Fibroblast of skin of right quadriceps (primary cell): ENCODE data around the gene POM121L2.

Experiments used
- DNase-seq: peaks from one replicate; pipeline ENCODE4 v3.0.0-alpha.2; 2013

The POM121L2 gene

DNA sequence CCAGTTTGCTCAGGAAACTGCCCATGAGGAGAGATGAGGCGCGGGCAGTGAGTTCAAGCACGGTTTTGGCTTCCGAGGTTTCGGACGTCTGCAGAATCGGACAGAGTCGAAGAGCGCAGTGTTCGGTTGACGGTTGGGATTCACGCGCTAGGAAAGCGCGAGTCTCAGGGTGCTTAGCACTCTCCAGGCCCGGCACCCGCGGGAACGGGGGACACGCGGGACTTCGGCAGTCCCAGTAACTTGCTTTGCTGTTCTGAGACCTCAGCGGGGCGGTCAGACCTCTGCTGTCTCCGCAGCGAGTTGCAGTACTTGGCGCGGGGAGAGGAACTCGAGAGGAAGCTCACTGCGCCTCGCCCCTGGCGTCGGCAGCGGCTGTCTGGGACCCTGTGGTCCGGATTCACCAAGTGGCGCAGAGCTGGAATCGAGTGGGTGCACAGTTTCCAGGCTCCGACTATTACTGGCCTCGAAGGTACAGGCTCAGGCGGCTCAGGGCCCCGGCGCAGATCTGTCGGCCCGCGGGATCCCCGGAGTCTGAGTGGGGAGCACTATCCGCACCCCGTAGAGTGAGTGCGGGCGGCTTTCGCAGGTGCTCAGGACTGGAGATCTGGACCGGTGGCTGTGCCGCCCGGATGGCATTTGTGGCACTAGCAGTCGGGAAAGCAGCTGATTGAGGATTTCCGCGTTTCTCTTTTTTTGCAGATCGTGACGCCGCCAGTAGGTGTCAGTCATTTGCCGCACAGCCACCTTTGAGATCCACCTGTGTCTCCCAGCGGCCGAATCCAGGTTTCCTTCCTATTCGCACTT, at the start of gene POM121L2:
Gene POM121L2, minus strand, starts transcription at position 128 of the 804 bp plus-strand sequence. Its CDS starts 103 bp downstream, at position 25.
- peak; percentile 36 for DNase-seq

DNA sequence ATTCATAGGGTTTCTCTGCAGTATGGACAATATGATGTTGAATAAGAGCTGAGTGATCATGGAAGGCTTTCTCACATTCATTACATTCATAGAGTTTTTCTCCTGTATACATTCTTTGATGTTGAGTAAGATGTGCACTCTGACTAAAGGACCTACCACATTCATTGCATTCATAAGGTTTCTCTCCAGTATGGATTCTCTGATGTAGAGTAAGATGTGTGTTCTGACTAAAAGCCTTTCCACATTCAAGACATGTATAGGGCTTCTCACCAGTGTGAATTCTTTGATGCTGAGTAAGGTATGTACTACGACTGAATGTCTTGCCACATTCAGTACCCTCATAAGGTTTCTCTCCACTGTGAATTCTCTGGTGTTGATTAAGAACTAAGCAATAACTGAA, 47.2 kb upstream of the POM121L2 start:
- DNase-seq: no peak

DNA sequence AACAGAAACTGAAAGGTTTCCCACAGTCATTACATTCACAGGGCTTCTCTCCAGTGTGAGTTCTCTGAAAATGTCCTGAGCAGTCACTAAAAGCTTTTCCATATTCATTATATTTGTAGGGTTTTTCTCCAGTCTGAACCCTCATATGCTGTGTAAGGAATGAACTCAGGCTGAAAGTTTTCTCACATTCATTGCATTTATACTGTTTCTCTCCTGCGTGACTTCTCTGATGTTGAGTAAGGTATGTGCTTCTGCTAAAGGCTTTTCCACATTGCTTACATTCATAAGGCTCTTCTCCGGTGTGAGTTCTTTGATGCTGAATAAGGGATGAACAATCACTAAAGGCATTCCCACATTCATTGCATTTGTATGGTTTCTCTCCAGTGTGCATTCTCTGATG, 46.7 kb upstream of the POM121L2 start:
- no peak for DNase-seq

DNA sequence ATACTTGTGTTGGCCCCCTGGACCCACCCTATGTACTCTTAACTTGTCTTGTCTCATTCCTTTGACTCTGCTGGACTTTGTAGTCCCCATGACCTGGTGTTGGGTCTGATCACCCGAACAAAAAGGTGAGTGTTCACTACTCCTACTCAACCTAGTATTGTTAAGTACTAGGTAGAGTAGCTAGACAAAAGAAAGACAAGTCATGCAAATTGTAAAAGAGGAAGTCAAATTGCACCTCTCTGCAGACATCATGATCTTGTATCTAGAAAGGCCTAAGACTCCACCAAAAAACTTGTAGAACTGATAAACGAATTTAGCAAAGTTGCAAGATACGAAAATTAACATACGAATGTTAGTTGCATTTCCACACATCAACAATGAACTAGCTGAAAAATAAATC, 40.8 kb upstream of the POM121L2 start:
- no peak for DNase-seq

DNA sequence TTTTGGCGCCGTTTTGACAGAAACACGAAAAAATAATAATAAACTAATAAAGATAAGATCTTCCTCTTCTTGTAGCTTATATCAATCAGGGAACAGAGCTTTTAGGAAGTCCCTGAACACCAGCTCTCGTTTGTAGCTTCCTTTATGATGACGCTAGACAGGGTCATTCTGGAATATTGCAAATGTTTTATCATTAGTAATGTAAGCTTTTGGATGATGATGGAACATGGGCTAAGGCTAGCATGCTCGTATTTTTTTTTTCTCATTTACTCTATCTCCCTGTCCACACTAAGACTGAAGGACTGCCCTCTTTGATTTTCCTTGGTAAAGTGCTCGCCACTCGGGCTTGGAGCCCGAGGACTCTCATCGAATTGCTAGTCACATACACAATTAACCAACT, 22.1 kb upstream of the POM121L2 start:
- DNase-seq: no peak

DNA sequence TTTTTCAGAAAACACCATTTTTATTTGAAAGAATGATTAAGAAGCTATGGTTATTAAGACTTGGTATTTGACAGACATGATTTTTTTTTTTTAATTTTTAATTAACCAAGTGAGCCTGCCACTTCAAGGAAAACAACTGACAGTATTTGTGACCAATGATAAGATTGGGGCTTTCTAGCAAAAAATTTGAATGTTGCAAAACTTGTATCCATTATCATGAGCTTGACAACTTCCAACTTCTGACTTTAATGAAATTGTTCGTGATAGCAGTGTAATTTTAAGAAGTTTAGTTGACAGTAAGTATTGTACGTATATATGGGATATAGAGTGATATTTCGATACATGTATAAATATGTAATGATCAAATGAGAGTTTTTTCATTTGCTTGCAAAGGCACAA, 21.6 kb upstream of the POM121L2 start:
- DNase-seq: no peak

DNA sequence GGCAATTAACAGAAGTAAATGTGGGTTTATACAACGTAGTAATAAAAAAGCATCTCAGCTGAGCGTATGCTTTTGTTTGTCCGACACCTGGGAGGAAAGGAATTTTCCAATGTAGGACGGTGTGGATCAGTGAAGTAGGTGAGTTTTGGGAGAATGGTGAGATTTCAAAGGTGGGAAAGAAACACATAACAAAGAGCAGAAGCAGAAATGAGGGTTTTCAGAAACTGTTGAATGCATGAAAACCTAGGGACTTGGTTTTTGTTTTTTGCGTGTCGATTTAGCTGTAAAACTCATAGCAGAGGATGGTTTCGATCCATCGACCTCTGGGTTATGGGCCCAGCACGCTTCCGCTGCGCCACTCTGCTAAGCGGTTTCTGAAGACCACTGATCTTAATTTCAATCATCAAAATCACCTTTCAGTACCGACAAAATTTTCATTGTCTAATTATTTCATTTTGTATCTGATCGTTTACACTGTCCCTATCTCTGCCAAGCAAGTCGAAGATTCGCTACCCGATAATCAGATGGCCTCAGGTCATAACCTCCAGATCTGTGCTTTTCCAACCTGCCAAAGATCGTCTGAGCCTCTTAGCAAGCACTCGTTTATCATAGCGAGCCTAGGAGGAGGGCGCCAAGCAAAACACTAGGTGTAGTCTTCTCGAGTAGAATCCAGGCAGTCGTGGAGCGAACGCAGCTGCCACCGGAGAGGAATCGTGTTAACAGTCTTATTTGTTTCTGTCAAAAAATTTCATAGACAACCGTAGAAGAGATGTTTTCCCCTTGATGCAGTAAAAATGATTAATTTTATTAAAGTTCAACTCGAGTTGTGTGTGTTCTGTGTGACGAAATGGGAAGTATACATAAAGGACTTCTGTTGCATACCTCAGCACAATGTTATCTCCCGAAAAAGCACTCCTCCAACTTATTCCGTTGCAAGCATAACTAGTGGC, 20.9 kb upstream of the POM121L2 start:
- peak; percentile 68 for DNase-seq

DNA sequence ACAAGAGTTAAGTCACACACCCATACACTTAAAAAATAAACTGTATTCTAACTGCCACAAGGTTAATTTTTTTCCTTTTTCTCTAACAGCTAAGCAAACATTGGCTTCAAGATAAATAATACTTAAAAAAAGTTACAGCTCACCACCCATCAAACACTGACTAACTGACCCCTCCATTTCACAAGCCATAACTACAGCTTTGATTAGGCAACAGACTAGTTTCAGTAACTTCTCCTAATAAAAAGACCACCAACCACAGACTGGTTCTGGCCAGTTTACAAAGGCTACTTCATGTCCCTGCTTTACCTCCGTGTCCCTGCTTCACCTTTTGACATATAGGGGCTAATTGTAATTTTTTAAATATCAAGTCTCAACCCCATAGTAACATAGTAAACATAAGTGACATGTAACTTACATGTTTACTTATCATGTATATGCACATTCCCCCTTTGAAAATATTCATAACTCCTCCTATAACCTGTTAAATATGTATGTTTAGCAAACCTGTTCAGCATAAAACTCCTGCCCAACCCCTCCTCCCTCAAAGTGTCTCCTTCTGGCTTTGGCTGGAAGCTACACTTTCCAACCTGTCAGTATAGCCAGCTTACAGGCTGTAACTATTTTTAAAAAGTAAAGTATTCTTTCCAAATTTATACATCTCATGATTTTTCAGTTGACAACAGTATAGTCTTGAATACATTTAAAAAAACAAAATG, 15.1 kb upstream of the POM121L2 start:
- DNase-seq: no peak

DNA sequence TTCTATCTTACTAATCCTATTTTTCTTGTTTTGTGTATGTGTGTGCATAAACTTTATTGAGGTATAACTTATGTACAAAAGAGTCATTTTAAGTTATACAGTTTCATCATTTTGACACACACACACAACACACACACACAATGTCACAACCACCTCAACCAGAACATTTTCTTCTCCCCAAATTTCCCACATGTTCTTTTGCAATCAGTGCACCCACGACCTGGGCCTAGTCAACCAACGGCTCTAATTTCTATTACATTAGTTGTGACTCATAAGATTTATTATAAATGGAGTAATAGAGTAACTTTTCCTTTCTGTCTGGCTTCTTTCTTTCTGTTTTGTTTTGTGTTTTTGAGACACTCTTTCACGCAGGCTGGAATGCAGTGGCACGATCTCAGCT, 9.8 kb upstream of the POM121L2 start:
- DNase-seq: no peak

DNA sequence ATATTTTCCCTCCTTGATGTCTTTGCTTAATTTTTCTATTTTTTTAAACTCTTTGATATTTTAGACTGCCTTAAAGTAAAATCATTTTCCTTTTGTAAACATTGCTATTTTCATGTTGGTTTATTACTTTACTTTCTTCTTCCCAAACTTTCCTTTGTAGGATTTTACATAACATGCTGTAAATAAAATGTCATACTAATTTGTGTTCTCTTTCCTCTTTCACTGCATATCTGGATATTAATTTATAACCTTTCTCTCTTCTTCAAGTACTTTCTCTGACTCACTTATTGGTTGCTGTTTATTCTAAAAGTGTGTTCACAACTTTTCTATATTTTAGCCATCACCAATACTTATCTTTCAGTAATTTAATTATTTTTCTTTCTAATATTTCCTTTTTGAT, 9.3 kb upstream of the POM121L2 start:
- no peak for DNase-seq

DNA sequence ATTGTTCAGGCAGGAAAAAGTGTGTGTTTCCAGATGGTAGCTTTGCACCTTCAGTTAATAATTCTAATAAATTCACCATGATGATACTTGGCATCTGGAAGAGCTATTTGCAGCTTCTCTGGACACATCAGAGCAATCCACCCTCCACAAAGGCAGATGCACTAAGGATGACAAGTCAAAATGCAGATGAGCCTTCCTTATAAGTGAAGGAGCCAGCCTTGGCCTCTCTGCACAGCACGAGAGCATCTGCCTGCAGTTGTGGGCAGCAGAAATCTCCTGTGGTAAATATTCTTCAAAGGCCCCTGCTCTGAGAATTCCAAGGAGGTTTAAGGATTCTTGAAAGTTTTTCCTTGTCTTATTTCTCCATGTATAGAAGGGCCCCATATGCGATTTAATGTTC, 6.9 kb upstream of the POM121L2 start:
- no peak for DNase-seq

DNA sequence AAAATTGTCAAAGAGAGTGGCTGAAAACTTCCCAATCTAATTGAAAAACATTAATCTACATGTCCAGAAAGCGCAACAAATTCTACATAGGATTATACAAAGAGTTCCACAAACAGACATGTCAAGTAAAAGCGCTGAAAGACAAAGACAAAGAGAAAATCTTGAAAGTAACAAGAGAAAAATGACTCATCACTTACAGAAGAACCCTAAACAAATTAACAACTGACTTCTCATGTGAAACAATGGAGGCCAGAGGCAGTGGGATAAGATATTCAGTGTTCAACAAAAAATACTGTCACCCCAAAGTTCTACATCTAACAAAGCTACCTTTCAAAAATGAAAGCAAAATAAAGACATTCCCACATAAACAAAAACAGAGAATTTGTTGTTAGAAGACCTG, 2.0 kb upstream of the POM121L2 start:
- DNase-seq: no peak

DNA sequence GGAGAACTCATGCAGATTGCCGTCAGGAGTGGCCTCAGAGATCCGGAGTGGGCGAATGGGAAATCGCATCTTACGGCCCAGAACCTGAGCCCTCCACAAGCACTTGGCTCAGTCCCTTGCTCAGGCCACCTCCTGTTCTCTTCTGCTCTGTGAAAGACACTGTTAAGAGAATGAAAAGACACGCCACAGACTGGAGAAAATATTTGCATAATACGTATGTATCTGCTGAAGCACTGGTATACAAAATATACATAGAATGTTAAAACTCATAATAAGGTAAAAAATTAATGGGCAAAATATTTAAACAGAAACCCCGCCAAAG, 838 bp upstream of the POM121L2 start:
- no peak for DNase-seq

DNA sequence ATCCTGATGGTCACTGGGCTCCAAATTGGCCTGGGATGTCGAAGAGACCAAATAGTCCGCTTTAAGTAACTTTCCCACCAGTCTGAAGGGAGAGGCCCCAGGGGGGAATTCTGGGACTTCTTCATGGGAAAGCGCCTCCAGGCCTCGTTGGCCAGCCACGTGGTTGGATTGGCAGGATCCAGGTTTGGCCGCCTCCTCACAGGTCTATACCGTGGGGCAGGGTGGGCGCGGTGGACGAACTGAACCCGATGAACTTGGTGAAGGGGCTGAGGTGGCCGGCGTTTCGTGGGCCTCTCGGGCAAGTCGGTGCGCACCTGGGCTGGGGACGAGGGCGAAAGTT, 297 bp downstream of the POM121L2 start:
- DNase-seq: no peak

DNA sequence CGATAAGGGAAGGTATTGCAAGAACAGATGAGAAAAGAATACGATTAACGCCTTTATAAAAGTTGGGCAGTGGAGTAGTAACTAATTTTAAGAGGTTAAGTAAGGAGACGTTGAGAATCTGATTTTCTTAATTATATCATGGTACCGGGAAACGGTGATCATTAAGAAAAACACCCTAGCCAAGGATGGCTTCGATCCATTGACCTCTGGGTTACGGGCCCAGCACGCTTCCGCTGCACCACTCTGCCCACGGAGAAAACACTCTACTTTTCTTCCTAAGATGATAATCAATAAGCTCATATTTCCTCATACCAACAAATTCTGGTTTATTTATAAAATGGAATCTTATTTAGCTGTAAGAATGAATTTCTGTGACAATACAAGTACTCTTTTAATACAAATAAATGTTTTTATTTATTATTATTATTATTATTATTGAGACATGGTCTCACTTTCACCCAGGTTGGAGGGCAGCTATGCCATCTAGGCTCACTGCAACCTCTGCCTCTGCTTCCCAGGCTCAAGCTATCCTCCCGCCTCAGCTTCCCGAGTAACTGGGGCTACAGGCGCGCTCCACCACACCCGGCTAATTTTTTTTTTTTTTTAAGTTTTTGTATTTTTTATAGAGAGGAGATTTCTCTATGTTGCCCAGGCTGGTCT, 8.3 kb downstream of the POM121L2 start:
- no peak for DNase-seq

DNA sequence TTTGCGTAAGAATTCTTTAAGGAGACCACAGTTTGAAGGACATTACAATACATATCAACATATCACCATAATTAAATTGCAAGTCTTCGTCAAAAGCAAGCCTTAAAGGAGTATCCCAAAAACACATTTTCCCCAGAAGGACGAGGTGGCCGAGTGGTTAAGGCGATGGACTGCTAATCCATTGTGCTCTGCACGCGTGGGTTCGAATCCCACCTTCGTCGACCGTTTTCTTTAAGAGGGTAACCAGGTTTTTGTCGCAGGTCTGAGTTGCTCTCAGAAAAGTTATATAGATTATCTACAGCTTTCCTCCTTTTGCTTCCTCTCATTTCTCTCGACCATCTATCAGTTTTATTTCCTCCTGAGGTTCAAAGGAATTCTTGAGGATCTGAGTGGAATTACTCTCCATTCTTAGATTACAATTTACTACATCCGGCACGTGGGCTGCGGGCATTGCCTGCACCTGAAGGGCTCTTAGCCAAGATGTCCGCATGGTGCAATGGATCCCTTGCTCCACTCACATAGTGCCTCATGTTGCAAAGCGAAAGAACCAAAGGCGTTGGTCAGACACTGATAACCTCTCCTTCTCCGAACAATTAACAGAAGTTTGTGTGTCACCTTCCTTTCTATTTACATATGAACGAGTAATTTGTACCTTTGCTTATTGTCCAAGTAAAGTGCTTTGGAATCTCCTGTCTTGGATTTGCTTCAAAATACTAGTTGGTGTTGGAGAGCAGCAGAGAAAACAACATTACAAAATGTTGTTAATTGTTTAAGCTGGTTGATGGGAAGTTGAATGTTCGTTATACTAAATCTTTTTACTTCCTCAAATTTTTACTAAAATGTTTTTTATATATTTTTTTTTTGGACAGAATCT, 14.0 kb downstream of the POM121L2 start:
- peak; percentile 62 for DNase-seq

DNA sequence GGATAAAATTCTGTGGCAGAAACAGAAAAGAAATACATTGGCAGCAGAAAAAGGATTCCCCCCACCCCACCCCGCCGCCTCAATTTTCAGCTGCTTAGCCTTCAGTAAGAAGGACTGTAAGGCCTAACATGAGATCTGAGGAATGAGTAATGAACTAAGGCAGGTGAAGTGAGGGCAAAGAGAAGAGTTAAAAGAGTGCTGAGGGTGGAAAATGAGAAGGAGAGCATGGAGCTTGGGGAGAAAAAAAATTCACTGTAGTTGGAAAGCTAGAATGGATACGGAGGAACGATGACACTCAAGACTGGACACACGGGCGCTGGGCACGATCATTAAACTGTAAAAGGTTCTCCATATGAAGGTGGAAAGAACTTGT, 14.6 kb downstream of the POM121L2 start:
- no peak for DNase-seq

DNA sequence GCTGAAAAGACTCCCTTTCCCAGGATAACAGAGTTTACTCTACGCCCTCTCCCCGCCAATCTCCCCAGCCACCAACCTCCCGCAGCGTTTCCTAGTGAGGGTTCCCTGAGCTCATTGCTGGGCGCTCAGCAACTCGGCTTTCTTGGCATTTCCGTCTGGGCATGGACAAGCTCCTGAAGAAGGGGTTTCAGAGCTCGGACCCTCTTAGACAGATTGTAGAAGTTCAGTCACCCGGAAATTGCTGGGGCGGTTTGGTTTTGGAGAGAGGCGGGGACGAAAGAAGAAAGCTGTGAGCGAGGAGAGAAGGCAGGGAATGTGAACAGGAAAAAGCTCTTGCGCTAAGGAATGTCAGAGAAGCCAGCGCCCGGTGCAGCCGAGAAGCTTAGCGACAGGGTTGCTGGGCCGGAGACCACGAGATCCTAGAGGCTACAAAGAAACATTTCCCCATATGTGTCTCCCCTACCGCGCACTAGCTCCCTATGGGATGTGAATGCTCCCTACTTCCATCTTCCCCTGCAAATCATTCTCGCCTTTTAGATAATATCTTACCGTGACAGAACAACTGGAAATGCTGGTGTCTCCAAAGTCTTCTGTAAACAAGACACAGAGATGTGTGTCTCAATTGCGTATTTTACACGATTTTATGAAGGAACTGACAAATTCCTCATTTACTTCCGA, 15.8 kb downstream of the POM121L2 start:
- peak; percentile 45 for DNase-seq

DNA sequence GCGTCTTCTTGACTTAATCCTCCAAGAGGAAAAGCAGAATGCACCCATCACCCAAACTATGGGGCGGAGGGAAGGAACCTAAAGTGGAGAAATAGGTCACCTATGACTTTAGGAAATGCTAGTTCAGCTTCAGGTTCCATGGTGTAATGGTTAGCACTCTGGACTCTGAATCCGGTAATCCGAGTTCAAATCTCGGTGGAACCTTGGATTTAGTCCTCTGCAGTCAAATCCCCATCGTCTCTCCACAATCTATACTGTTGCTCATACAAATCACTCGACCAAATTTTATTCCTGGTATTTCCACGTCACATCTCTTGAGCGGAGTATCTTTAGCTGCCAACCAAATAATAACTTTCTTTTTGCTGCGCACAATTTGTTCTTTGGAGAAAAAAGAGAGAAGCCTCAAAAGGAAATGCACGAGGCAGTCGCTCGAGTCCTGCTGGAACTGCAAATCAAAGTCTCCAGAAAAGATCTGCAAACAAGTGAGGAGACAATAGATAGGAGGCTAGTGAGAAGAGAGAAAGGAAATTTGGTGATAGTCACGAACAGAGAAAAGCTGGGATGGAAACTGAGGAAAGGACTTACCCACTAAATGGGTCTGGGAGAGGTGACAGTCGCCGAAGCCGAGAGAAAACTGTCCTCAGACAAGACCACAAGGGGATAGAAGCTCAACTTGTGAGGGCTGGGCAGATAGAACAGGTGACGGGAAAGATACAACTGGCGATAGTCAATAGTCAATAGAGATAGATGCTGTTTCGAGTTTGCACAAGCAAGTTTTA, 16.6 kb downstream of the POM121L2 start:
- peak; percentile 79 for DNase-seq

DNA sequence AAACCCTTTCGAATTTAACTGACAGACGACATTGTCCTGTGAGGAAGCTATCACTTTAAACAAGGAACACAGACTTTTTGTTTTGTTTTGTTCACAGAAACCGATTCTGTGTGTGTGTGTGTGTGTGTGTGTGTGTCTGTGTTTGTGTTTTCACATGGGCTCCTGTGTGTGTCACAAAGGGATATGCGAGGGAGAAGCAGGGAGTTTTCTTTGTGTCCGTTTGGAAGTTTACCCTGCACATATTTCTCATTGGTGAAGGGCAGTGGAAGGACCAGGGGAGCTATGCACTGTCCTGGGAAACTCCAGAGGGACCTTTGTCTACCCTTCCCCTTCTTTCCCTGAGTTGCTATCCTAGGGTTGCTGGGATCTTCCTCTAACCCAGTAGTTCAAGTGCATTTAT, 17.7 kb downstream of the POM121L2 start:
- DNase-seq: no peak
